ENCODE measurements around the gene TXN. TPM values are rescaled to one million over a fixed set of nuclear protein-coding genes. Genes with fewer than 3 reads are reported as not detected.

The TXN gene
- total and polyA plus RNA-seq, 2 of the 8 experiments (the other 6 are each of a cell fraction or from before 2014, with no cell fraction given), result 297 to 419 TPM

DNA sequence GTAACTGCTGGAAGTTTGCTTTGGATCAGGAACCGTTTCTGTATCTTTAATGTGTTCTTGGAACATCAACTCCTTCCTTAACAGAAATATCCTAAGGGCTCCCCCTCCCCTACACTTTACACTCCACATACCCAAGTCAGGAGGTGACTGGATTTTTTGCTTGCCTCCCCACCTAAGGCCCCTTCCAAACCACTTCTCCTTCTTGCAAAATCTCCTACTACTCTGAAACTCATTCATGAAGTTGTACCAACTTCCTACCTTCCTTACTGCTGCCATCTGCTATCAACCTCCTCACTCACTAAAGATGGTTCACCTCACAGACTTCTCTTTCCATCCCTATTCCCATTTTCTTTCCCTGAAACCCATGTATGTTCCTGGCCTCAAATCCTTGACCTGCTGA, 16.1 kb downstream of the TXN start:
- no peak for DNase-seq (ENCODE audit: low read depth in 1 of 2, low spot score in 2 of 2)
- CTCF ChIA-PET (ENCODE audit: partially characterized antibody), result no interaction called here
- WGBS, 2 experiments (ENCODE audit: extremely low coverage in 1 of 2, insufficient coverage in 1 of 2, insufficient read length in 1 of 2, insufficient replicate concordance in 2 of 2, low coverage in 1 of 2, low lambda C conversion rate in 2 of 2, missing lambda C conversion rate in 1 of 2), result 100% methylated on average over 1 of the region's 1 CpG; no CpG with 5 or more reads in 1 of the 2 experiments
- TF ChIP-seq SIRT6 (IDR thresholded peaks at IDR 0.05; ENCODE audit: low read length) (no peak), YY1 (IDR thresholded peaks at IDR 0.05; ENCODE audit: low read depth, low read length) (no peak), RNF2 (IDR thresholded peaks at IDR 0.05; ENCODE audit: borderline replicate concordance, low read depth, low read length, missing control alignments, poor library complexity, severe bottlenecking) (no peak)

More for the DNA sequence above, 16.1 kb downstream of the TXN start:
- no peak overlapping the region for H3K14ac ChIP-seq (ENCODE audit: insufficient read length)
- no peaks in the 10 kb centered on the region for H3K23me2 ChIP-seq (ENCODE audit: low read depth, low read length)
- no peak overlapping the region for H2BK20ac ChIP-seq (ENCODE audit: low read length)
- no peak overlapping the region for H4K5ac ChIP-seq (ENCODE audit: insufficient read length, low read depth, low read length)
- no peaks in the 10 kb centered on the region for H3K4me1 ChIP-seq (replicated peaks in 1 of 4; ENCODE audit: control insufficient read depth in 3 of 4, insufficient read depth in 4 of 4, low read length in 3 of 4)
- no peak overlapping the region for H3K56ac ChIP-seq (replicated peaks; ENCODE audit: insufficient read length, low read depth, low read length)
- H2BK5ac ChIP-seq (ENCODE audit: low read depth, low read length), result no peak overlapping the region
- H3K23ac ChIP-seq (ENCODE audit: insufficient read length), result no peak overlapping the region
- H3K36me3 ChIP-seq (ENCODE audit: control insufficient read depth in 2 of 4, insufficient read depth in 4 of 4, low read length in 3 of 4), result peaks cover 2 to 20% (median 7%) of the 10 kb centered on the region in 4 experiments; a peak in 4 of 8 replicates
- peaks cover 0 to 1% of the 10 kb centered on the region in 2 experiments for H4K20me1 ChIP-seq (replicated peaks in 1 of 2; ENCODE audit: control insufficient read depth in 1 of 2, insufficient read depth in 2 of 2, low read length in 2 of 2)
- no peaks in the 10 kb centered on the region for H3K79me1 ChIP-seq (ENCODE audit: low read depth, low read length)
- H3K4me2 ChIP-seq (ENCODE audit: insufficient read depth in 1 of 2, low read depth in 2 of 2, low read length in 2 of 2), result no peak overlapping the region
- H2BK12ac ChIP-seq (ENCODE audit: low read depth, low read length), result no peak overlapping the region
- no peak overlapping the region for H4K8ac ChIP-seq (ENCODE audit: extremely low read depth, insufficient read depth, low read length)
- H2BK15ac ChIP-seq (ENCODE audit: low read length), result no peak overlapping the region
- FAIRE-seq, result no peak
- no peak overlapping the region for H3K4me3 ChIP-seq (ENCODE audit: extremely low read depth in 1 of 4, insufficient read depth in 2 of 4, low read depth in 3 of 4, low read length in 4 of 4)
- POLR2A ChIA-PET (ENCODE audit: partially characterized antibody), result no interaction called here
- no peak overlapping the region for H3K4ac ChIP-seq (replicated peaks; ENCODE audit: insufficient read length, low read depth, low read length)
- no peak overlapping the region for H3K9ac ChIP-seq (replicated peaks in 1 of 4; ENCODE audit: extremely low read depth in 1 of 4, low read depth in 3 of 4, low read length in 3 of 4)
- no peak overlapping the region for H3K18ac ChIP-seq (ENCODE audit: extremely low read depth, low read length)
- no peaks in the 10 kb centered on the region for H3K79me2 ChIP-seq (ENCODE audit: control insufficient read depth in 1 of 2, insufficient read depth in 2 of 2, low read length in 2 of 2)
- no peak overlapping the region for H2BK120ac ChIP-seq (replicated peaks; ENCODE audit: low read depth, low read length)
- H2AFZ ChIP-seq (ENCODE audit: low read length), result no peak overlapping the region
- no peaks in the 10 kb centered on the region for H3K27me3 ChIP-seq (replicated peaks in 1 of 4; ENCODE audit: control insufficient read depth in 3 of 4, extremely low read depth in 1 of 4, insufficient read depth in 3 of 4, low read length in 3 of 4)
- no peak overlapping the region for H3K27ac ChIP-seq (ENCODE audit: low read depth, low read length)
- H4K91ac ChIP-seq (replicated peaks; ENCODE audit: insufficient read length, low read length), result no peak overlapping the region
- peaks cover 5 to 6% of the 10 kb centered on the region in 2 experiments; a peak in 2 of 4 replicates for H3K9me3 ChIP-seq (ENCODE audit: insufficient read depth in 2 of 2, low read depth in 1 of 2, low read length in 1 of 2)
- H2AK5ac ChIP-seq (ENCODE audit: low read depth, low read length), result no peak overlapping the region

Data from H1 (cell line).